Epithelial cell of prostate (primary cell): Measurements from ENCODE around the gene PFDN1.
A peak's percentile ranks its signal among the peaks of the same experiment; 100 is the strongest.

Experiments
- DNase-seq: peaks from one replicate; pipeline ENCODE4 v3.0.0-alpha.2; 2011; ENCODE audit warnings: low read depth, low spot score
- H3K27ac ChIP-seq: fragments of 450-650 bp; 2 replicates; pipeline ENCODE4 v1.5.1; 2017; ENCODE audit warnings: mild to moderate bottlenecking

The PFDN1 gene

GRCh38 chr5:140299056-140299455 lies 3.8 kb downstream of the PFDN1 start:
- peak overlapping the region; percentile 61 for H3K27ac ChIP-seq
- DNase-seq, result no peak

- peak overlapping the region; percentile 61 for H3K27ac ChIP-seq
- DNase-seq, result no peak
These were observed 4.7 kb downstream of the PFDN1 start for GRCh38 chr5:140298183-140298601.

- peak overlapping the region; percentile 61 for H3K27ac ChIP-seq
- DNase-seq, result no peak
These were observed 5.6 kb downstream of the PFDN1 start for GRCh38 chr5:140297283-140297682.

- no peak overlapping the region for H3K27ac ChIP-seq
- no peak for DNase-seq
These were observed 6.6 kb downstream of the PFDN1 start for GRCh38 chr5:140296289-140296688.

- DNase-seq, result peak; percentile 74
These were observed 7.5 kb downstream of the PFDN1 start for GRCh38 chr5:140295414-140295813.

GRCh38 chr5:140294753-140295152 lies 8.1 kb downstream of the PFDN1 start:
- peak overlapping the region; percentile 35 for H3K27ac ChIP-seq
- no peak for DNase-seq

More at GRCh38 chr5:140295414-140295813, 7.5 kb downstream of the PFDN1 start:
- H3K27ac ChIP-seq, result peak overlapping the region; percentile 35

GRCh38 chr5:140293849-140294100 lies 9.1 kb downstream of the PFDN1 start:
- H3K27ac ChIP-seq, result peak overlapping the region; percentile 65

GRCh38 chr5:140293091-140293848 lies 9.6 kb downstream of the PFDN1 start:
- DNase-seq, result no peak
- H3K27ac ChIP-seq, result peak overlapping the region; percentile 65

More at GRCh38 chr5:140293849-140294100, 9.1 kb downstream of the PFDN1 start:
- no peak for DNase-seq

GRCh38 chr5:140292212-140293036 lies 10.5 kb downstream of the PFDN1 start:
- DNase-seq, result no peak
- H3K27ac ChIP-seq, result peak overlapping the region; percentile 65

GRCh38 chr5:140287801-140288521 lies 14.9 kb downstream of the PFDN1 start:
- DNase-seq, result no peak
- no peak overlapping the region for H3K27ac ChIP-seq

GRCh38 chr5:140286424-140286823 lies 16.5 kb downstream of the PFDN1 start:
- no peak overlapping the region for H3K27ac ChIP-seq
- DNase-seq, result no peak

- no peak overlapping the region for H3K27ac ChIP-seq
- DNase-seq, result no peak
These were observed 18.9 kb downstream of the PFDN1 start for GRCh38 chr5:140284013-140284412.

GRCh38 chr5:140282266-140282665 lies 20.6 kb downstream of the PFDN1 start:
- no peak for DNase-seq
- H3K27ac ChIP-seq, result no peak overlapping the region

- H3K27ac ChIP-seq, result no peak overlapping the region
These were observed 27.1 kb downstream of the PFDN1 start for GRCh38 chr5:140275837-140276236.

GRCh38 chr5:140273401-140273877 lies 29.5 kb downstream of the PFDN1 start:
- no peak overlapping the region for H3K27ac ChIP-seq
- no peak for DNase-seq

More at GRCh38 chr5:140275837-140276236, 27.1 kb downstream of the PFDN1 start:
- no peak for DNase-seq

- H3K27ac ChIP-seq, result no peak overlapping the region
- DNase-seq, result no peak
These were observed 32.9 kb downstream of the PFDN1 start for GRCh38 chr5:140270008-140270407.

- H3K27ac ChIP-seq, result no peak overlapping the region
- no peak for DNase-seq
These were observed 35.3 kb downstream of the PFDN1 start for GRCh38 chr5:140267559-140268018.

- no peak overlapping the region for H3K27ac ChIP-seq
- no peak for DNase-seq
These were observed 35.7 kb downstream of the PFDN1 start for GRCh38 chr5:140267201-140267540.

GRCh38 chr5:140266471-140267200 lies 36.3 kb downstream of the PFDN1 start:
- no peak for DNase-seq
- H3K27ac ChIP-seq, result no peak overlapping the region

- DNase-seq, result no peak
- no peak overlapping the region for H3K27ac ChIP-seq
These were observed 37.1 kb downstream of the PFDN1 start for GRCh38 chr5:140265845-140266244.
